ENCODE data around the gene MYBPH.

Gene MYBPH

GRCh38 chr1:203146537-203146936, 29.1 kb downstream of the MYBPH start:
- no peak for DNase-seq

GRCh38 chr1:203146042-203146369, 29.6 kb downstream of the MYBPH start:
- DNase-seq, result no peak

GRCh38 chr1:203145321-203146041, 30.1 kb downstream of the MYBPH start:
- DNase-seq, result no peak

- DNase-seq, result no peak
These were observed 31.0 kb downstream of the MYBPH start for GRCh38 chr1:203144661-203145060.

GRCh38 chr1:203143641-203144040, 32.0 kb downstream of the MYBPH start:
- no peak for DNase-seq

GRCh38 chr1:203142684-203143408, 32.8 kb downstream of the MYBPH start:
- no peak for DNase-seq

- DNase-seq, result no peak
These were observed 33.5 kb downstream of the MYBPH start for GRCh38 chr1:203142124-203142523.

- DNase-seq, result no peak
These were observed 34.7 kb downstream of the MYBPH start for GRCh38 chr1:203140743-203141520.

- DNase-seq, result no peak
These were observed 35.6 kb downstream of the MYBPH start for GRCh38 chr1:203139976-203140475.

GRCh38 chr1:203138066-203138465, 37.6 kb downstream of the MYBPH start:
- DNase-seq, result no peak

- no peak for DNase-seq
These were observed 38.3 kb downstream of the MYBPH start for GRCh38 chr1:203137324-203137723.

GRCh38 chr1:203136409-203137042, 39.1 kb downstream of the MYBPH start:
- no peak for DNase-seq

- DNase-seq, result no peak
These were observed 39.9 kb downstream of the MYBPH start for GRCh38 chr1:203135636-203136305.

GRCh38 chr1:203133970-203134725, 41.5 kb downstream of the MYBPH start:
- DNase-seq, result no peak

- no peak for DNase-seq
These were observed 44.0 kb downstream of the MYBPH start for GRCh38 chr1:203131548-203132200.

- peak; percentile 35 for DNase-seq
These were observed 45.2 kb downstream of the MYBPH start for GRCh38 chr1:203130358-203130985.

- DNase-seq, result peak; percentile 44
These were observed 46.0 kb downstream of the MYBPH start for GRCh38 chr1:203129501-203130231.

GRCh38 chr1:203128716-203129500, 46.7 kb downstream of the MYBPH start:
- DNase-seq, result peak; percentile 44

- DNase-seq, result no peak
These were observed 47.3 kb downstream of the MYBPH start for GRCh38 chr1:203128431-203128715.
